ENCODE measurements around the gene AKT1. TPM values are rescaled to one million over a fixed set of nuclear protein-coding genes. Genes with fewer than 3 reads are reported as not detected.

The AKT1 gene
- total RNA-seq, 1 donor from 2014 or later: 191 TPM

DNA sequence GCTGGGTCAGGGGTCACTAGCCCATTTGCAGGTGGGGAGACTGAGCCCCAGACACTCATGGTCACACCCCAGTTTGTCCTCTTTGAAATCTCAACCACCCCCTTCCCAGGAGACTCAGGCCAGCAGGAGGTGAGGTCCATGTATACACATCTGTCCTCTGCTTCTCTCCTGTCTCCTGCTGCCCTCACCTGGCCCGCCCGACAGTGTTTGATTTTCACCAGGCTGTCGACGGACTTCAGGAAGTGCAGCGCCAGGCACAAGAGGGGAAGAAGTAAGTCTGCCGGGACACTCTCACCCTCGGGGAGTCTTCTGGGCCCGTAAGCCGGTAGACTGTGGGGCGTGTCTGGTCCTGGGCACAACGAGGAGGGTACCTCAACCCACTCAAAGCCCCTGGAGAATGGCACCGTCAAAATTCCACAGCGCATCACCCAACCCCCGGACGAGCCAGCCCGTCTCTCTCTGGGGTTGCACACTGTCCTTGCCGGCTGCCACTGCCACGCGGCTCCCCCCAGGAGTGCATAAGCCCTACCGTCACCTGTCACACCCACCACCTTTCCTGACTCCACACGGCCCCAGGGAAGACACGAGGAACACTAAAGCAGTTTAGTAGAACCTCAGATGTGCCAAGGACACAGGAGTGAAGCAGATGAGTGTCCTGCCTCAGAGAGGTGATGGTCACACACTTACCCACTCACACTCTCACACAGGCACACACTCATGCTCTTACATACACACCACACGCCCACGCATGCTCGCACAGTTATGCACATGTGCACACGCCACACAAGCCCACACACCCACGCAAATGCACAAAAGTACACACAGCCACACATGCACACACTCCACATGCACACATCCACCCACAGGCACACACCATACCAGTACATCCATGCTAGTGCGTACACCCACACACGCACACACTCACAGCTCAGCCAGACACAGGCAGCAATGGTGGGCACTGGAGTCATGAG, 55.7 kb downstream of the AKT1 start:
- Histone ChIP-seq H3K27me3 (ENCODE audit: control insufficient read depth, insufficient read depth, low read length) (no peaks in the 10 kb centered on the region), H3K36me3 (ENCODE audit: control insufficient read depth, insufficient read depth, low read length) (peaks cover 29% of the 10 kb centered on the region), H3K4me3 (ENCODE audit: low read depth, low read length) (no peak overlapping the region)
- peak; percentile 94 for FAIRE-seq
- no peak for DNase-seq (ENCODE audit: low read depth)
- TF ChIP-seq, protein P1, sequence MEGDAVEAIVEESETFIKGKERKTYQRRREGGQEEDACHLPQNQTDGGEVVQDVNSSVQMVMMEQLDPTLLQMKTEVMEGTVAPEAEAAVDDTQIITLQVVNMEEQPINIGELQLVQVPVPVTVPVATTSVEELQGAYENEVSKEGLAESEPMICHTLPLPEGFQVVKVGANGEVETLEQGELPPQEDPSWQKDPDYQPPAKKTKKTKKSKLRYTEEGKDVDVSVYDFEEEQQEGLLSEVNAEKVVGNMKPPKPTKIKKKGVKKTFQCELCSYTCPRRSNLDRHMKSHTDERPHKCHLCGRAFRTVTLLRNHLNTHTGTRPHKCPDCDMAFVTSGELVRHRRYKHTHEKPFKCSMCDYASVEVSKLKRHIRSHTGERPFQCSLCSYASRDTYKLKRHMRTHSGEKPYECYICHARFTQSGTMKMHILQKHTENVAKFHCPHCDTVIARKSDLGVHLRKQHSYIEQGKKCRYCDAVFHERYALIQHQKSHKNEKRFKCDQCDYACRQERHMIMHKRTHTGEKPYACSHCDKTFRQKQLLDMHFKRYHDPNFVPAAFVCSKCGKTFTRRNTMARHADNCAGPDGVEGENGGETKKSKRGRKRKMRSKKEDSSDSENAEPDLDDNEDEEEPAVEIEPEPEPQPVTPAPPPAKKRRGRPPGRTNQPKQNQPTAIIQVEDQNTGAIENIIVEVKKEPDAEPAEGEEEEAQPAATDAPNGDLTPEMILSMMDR (IDR thresholded peaks at IDR 0.05; ENCODE audit: insufficient read depth, low read length, severe bottlenecking): no peak

- TF ChIP-seq, protein P1 (IDR thresholded peaks at IDR 0.05; ENCODE audit: insufficient read depth, low read length, severe bottlenecking): no peak
- Histone ChIP-seq H3K27me3 (ENCODE audit: control insufficient read depth, insufficient read depth, low read length) (no peaks in the 10 kb centered on the region), H3K36me3 (ENCODE audit: control insufficient read depth, insufficient read depth, low read length) (peaks cover 29% of the 10 kb centered on the region), H3K4me3 (ENCODE audit: low read depth, low read length) (no peak overlapping the region)
- FAIRE-seq (no peak), DNase-seq (ENCODE audit: low read depth) (no peak)
Measured at GRCh38 chr14:104739026-104739425, 56.5 kb downstream of the AKT1 start.

GRCh38 chr14:104738375-104739019, 57.1 kb downstream of the AKT1 start:
- no peak for DNase-seq (ENCODE audit: low read depth)
- no peak for FAIRE-seq

GRCh38 chr14:104735830-104736642, 59.5 kb downstream of the AKT1 start:
- FAIRE-seq (no peak), DNase-seq (ENCODE audit: low read depth) (peak; percentile 67)
- Histone ChIP-seq H3K27me3 (ENCODE audit: control insufficient read depth, insufficient read depth, low read length) (no peaks in the 10 kb centered on the region), H3K36me3 (ENCODE audit: control insufficient read depth, insufficient read depth, low read length) (peaks cover 17% of the 10 kb centered on the region), H3K4me3 (ENCODE audit: low read depth, low read length) (no peak overlapping the region)
- TF ChIP-seq, protein P1 (IDR thresholded peaks at IDR 0.05; ENCODE audit: insufficient read depth, low read length, severe bottlenecking): no peak

More at GRCh38 chr14:104738375-104739019, 57.1 kb downstream of the AKT1 start:
- peaks cover 29% of the 10 kb centered on the region for H3K36me3 ChIP-seq (ENCODE audit: control insufficient read depth, insufficient read depth, low read length)
- TF ChIP-seq, protein P1 (IDR thresholded peaks at IDR 0.05; ENCODE audit: insufficient read depth, low read length, severe bottlenecking): no peak
- no peak overlapping the region for H3K4me3 ChIP-seq (ENCODE audit: low read depth, low read length)
- H3K27me3 ChIP-seq (ENCODE audit: control insufficient read depth, insufficient read depth, low read length): no peaks in the 10 kb centered on the region

DNA sequence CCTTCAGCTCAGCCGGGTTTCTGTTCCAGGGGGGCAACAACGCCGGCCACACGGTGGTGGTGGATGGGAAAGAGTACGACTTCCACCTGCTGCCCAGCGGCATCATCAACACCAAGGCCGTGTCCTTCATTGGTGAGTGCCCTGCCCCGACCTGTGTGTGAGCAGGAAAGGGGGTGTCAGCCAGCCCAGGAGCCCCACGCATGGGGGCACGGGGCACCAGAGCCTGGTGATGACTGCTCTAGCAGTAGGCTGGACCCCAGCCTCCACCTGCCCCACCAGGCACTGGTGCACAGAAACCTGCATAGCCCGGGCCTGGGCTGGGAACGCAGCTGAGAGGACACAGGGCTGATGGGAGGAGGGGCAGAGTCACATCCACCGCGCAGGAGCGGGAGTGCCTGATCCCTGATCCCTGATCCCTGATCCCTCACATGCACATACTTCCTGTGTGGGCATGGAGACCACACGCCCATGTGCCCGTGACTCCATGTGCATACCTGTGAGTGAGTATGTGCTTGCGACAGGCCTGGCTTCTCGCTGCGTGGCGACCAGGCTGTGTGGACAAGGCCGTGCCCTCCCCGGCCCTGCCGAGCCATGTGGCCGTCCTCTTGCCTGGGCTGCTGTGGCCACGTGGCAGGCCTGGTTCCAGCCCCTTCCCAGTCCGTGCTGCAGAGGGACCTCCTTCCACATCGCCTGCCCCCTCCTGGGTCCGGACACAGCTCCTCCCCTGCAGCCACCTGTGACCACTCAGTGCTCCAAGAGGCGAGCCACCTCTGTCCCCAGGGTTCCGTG, 60.4 kb downstream of the AKT1 start:
- no peak for FAIRE-seq
- no peaks in the 10 kb centered on the region for H3K27me3 ChIP-seq (ENCODE audit: control insufficient read depth, insufficient read depth, low read length)

More for the DNA sequence above, 60.4 kb downstream of the AKT1 start:
- Histone ChIP-seq H3K36me3 (ENCODE audit: control insufficient read depth, insufficient read depth, low read length) (peaks cover 16% of the 10 kb centered on the region), H3K4me3 (ENCODE audit: low read depth, low read length) (no peak overlapping the region)
- DNase-seq (ENCODE audit: low read depth): no peak
- TF ChIP-seq, protein P1 (IDR thresholded peaks at IDR 0.05; ENCODE audit: insufficient read depth, low read length, severe bottlenecking): no peak
